ENCODE results near the gene MAP9. TPM values are rescaled to one million over a fixed set of nuclear protein-coding genes. Genes with fewer than 3 reads are reported as not detected.

MAP9 gene
- total RNA-seq (2022; extraction: Qiagen RNA extraction): 3.3 to 5.5 TPM (median 4.9 TPM) in 5 replicates

DNA sequence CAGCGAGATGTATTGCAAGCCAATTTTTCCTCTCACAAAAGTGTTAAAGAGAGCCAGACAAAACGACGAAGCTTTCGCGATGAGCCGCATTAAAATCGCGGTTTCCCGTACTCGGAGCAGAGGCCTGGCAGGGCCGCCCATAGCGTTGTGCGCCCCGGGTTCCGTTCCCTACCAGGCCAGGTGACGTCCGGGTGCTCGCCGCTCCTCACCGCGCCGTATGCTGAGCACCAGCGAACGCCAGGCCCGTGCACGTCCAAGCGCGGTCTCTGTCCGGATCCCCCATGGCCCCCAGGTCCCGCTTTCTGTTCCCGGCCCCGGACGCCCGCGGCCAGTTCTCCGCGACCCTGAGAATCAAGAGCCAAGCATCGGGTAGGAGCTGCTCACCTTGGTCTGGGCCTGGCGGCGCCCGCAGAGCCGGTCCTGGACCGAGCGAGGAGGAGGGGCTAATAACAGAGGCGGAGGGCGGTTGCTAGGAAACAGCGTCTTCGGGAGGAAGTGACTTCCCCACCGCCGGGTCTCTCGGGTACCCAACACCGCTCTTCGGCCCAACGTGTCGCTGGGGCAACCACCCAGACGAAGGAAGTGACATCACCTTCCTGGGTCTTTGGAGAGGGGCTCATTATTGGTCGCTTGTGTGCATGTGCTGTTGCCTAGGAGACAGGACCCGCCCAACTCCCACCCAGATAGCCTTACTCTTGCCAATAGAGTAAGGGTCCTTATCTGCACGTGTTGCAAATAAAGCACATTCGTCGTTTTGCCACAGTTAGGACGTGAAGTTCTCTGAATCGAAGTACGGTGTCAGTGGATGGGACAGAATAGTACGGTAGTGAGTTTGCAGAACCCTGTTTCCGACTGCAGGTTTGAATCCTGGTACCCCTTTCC, at the start of gene MAP9:
Gene MAP9 (minus strand): TSS at position 579 of the 882 bp plus-strand sequence. CDS start 1,115 bp downstream, outside the sequence.

Other genes with a start within 250 kb of the MAP9 start
- gene NPY2R, start 168.3 kb downstream of the MAP9 start, total RNA-seq (2022; extraction: Qiagen RNA extraction): not detected in 5 replicates